ENCODE measurements around the gene CDH23. TPM values are rescaled to one million over a fixed set of nuclear protein-coding genes. Genes with fewer than 3 reads are reported as not detected.

CDH23 gene
- polyA plus RNA-seq, 1 experiment, result 0.01 TPM

- ChIA-PET CTCF (interaction anchor here (1.1 kb wide), 1 partner anchor 51 kb away, joined by 3 read pairs; no protein-coding TSS in a partner anchor), POLR2A (interaction anchor here (0.6 kb wide), 1 partner anchor 26 kb away, joined by 4 read pairs; no protein-coding TSS in a partner anchor)
- Histone ChIP-seq H3K27ac (ENCODE audit: low read depth, low read length) (no peak overlapping the region), H3K9me3 (ENCODE audit: control insufficient read depth, insufficient read depth, low read length) (peaks cover 2% of the 10 kb centered on the region; the same call in 1 of the 2 replicates), H3K4me3 (ENCODE audit: low read depth, low read length) (no peak overlapping the region), H3K27me3 (ENCODE audit: control insufficient read depth, insufficient read depth, low read length) (no peaks in the 10 kb centered on the region)
- no peak for TF ChIP-seq CTCF (IDR thresholded peaks at IDR 0.05; ENCODE audit: low read depth, low read length)
- no peak for DNase-seq (ENCODE audit: low read depth, low spot score)
These were observed 449.0 kb downstream of the CDH23 start for GRCh38 chr10:71845410-71846405.

GRCh38 chr10:71846816-71847215 lies 450.1 kb downstream of the CDH23 start:
- Histone ChIP-seq H3K9me3 (ENCODE audit: control insufficient read depth, insufficient read depth, low read length) (peaks cover 4% of the 10 kb centered on the region; the same call in 1 of the 2 replicates), H3K27ac (ENCODE audit: low read depth, low read length) (no peak overlapping the region), H3K4me3 (ENCODE audit: low read depth, low read length) (no peak overlapping the region), H3K27me3 (ENCODE audit: control insufficient read depth, insufficient read depth, low read length) (no peaks in the 10 kb centered on the region)
- no peak for DNase-seq (ENCODE audit: low read depth, low spot score)
- CTCF ChIA-PET, result interaction anchor here (0.6 to 1.3 kb wide), 2 partner anchors 50 to 474 kb away, joined by 3 to 6 read pairs; no protein-coding TSS in a partner anchor
- POLR2A ChIA-PET, result no interaction called here
- no peak for TF ChIP-seq CTCF (IDR thresholded peaks at IDR 0.05; ENCODE audit: low read depth, low read length)

- ChIA-PET CTCF (interaction anchor here (0.6 to 1.3 kb wide), 2 partner anchors 49 to 473 kb away, joined by 3 to 6 read pairs; no protein-coding TSS in a partner anchor), POLR2A (no interaction called here)
- Histone ChIP-seq H3K4me3 (ENCODE audit: low read depth, low read length) (no peak overlapping the region), H3K27ac (ENCODE audit: low read depth, low read length) (no peak overlapping the region), H3K9me3 (ENCODE audit: control insufficient read depth, insufficient read depth, low read length) (peaks cover 4% of the 10 kb centered on the region; the same call in 1 of the 2 replicates), H3K27me3 (ENCODE audit: control insufficient read depth, insufficient read depth, low read length) (no peaks in the 10 kb centered on the region)
- no peak for TF ChIP-seq CTCF (IDR thresholded peaks at IDR 0.05; ENCODE audit: low read depth, low read length)
- no peak for DNase-seq (ENCODE audit: low read depth, low spot score)
These were observed 450.7 kb downstream of the CDH23 start for GRCh38 chr10:71847418-71847817.

DNA sequence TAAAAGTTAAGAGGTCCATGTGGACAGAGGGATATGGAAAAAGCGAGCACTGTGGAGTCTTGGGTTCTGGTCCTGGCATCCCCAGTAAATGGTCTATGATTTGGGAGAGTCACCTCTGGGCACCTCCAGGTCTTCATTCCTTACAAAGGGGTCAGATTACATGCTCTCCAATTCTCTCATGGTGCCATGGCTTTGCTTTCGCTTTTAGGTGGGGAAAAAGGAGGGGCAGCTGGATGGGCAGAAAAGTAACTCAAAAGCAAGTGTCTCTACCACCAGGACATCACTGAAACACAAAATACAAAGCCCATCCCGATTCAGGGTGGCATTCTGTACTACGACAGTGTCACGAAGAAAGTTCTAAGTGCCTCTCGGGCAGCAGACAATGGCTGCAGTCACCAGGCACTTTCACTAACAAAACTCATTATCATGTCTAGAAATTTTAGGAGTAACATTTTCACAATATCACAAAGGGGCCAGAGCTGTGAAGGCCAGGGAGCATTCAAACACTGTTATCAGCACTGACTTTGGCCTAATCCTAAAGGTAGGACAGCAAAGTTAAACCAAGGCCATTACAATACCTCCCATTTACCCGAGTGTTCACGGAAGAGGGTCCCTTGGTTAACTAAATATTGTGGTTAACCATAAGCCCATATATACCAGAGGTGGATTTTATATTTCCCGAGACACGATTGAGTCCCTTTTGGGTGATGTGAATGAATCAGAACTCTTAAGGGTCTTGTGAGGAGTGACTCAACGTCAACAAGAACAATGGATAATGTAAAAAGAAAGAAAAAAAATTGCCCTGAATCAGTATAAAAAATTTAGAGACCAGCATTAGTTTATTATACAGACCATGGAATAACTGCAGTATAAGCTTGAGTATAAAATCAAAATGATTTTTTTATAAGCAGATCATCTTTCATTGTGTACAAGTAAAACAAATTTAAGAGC lies 451.9 kb downstream of the CDH23 start:
- no peak for DNase-seq (ENCODE audit: low read depth, low spot score)
- no peak for TF ChIP-seq CTCF (IDR thresholded peaks at IDR 0.05; ENCODE audit: low read depth, low read length)
- CTCF ChIA-PET, result interaction anchor here (0.7 kb wide), 1 partner anchor 330 kb away, joined by 4 read pairs; no protein-coding TSS in a partner anchor
- Histone ChIP-seq H3K27ac (ENCODE audit: low read depth, low read length) (no peak overlapping the region), H3K27me3 (ENCODE audit: control insufficient read depth, insufficient read depth, low read length) (no peaks in the 10 kb centered on the region), H3K4me3 (ENCODE audit: low read depth, low read length) (peak overlapping the region; percentile 18), H3K9me3 (ENCODE audit: control insufficient read depth, insufficient read depth, low read length) (peaks cover 4% of the 10 kb centered on the region; the same call in 1 of the 2 replicates)
- POLR2A ChIA-PET, result no interaction called here
